ENCODE data around the gene DGUOK. TPM values are rescaled to one million over a fixed set of nuclear protein-coding genes. Genes with fewer than 3 reads are reported as not detected.

The DGUOK gene
- polyA plus RNA-seq, 1 donor (not counting 4 experiments of a cell fraction or from before 2014, with no cell fraction given), result 102 TPM

DNA sequence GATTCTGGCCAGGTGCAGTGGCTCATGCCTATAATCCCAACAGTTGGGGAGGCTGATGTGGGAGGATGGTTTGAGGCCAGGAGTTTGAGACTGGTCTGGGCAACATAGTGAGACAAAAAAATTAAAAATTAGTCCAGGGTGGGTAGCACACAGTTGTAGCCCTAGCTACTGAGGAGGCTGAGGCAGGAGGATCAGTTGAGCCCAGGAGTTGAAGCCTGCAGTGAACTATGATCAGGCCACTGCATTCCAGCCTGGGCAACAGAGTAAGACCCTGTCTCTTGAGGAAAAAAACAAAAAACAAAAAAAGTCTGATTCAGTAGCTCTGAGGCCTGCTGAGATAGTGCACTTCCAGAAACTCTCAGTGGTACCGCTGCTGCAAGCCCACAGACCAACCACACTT, 50.1 kb downstream of the DGUOK start:
- peaks cover 2% of the 10 kb centered on the region for H3K79me2 ChIP-seq (ENCODE audit: control insufficient read depth, insufficient read depth, low read length)
- H3K27ac ChIP-seq (ENCODE audit: control insufficient read depth, insufficient read depth, low read length), result no peak overlapping the region
- TF ChIP-seq, protein P1, sequence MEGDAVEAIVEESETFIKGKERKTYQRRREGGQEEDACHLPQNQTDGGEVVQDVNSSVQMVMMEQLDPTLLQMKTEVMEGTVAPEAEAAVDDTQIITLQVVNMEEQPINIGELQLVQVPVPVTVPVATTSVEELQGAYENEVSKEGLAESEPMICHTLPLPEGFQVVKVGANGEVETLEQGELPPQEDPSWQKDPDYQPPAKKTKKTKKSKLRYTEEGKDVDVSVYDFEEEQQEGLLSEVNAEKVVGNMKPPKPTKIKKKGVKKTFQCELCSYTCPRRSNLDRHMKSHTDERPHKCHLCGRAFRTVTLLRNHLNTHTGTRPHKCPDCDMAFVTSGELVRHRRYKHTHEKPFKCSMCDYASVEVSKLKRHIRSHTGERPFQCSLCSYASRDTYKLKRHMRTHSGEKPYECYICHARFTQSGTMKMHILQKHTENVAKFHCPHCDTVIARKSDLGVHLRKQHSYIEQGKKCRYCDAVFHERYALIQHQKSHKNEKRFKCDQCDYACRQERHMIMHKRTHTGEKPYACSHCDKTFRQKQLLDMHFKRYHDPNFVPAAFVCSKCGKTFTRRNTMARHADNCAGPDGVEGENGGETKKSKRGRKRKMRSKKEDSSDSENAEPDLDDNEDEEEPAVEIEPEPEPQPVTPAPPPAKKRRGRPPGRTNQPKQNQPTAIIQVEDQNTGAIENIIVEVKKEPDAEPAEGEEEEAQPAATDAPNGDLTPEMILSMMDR (optimal IDR thresholded peaks at IDR 0.05 in 1 of 3, IDR thresholded peaks at IDR 0.05 in 1 of 3, conservative IDR thresholded peaks at IDR 0.05 in 1 of 3; ENCODE audit: extremely low read depth in 1 of 3, insufficient read depth in 2 of 3, low read length in 3 of 3), result no peak
- no peak for TF ChIP-seq EZH2 (IDR thresholded peaks at IDR 0.05; ENCODE audit: low read length)
- H3K27me3 ChIP-seq (ENCODE audit: control insufficient read depth, extremely low read depth, insufficient read depth, low read length), result no peaks in the 10 kb centered on the region
- no peak overlapping the region for H3K4me3 ChIP-seq (ENCODE audit: control insufficient read depth in 2 of 3, extremely low read depth in 1 of 3, insufficient read depth in 2 of 3, low read depth in 1 of 3, low read length in 3 of 3)
- H3K9me1 ChIP-seq (ENCODE audit: control insufficient read depth, extremely low read depth, insufficient read depth, low read length), result peaks cover under 1% of the 10 kb centered on the region
- DNase-seq (ENCODE audit: low read depth, low spot score) (no peak), FAIRE-seq (no peak)
- H4K20me1 ChIP-seq (ENCODE audit: control insufficient read depth, extremely low read depth, insufficient read depth, low read length), result no peaks in the 10 kb centered on the region
- no peak overlapping the region for H3K9ac ChIP-seq (ENCODE audit: control insufficient read depth, extremely low read depth, insufficient read depth, low read length)
- dilution Hi-C loops (cut with MboI; ENCODE audit: extremely low pct_ligation_motif_present, low sequenced_read_pairs), result no loop called here
- H3K4me2 ChIP-seq (ENCODE audit: control insufficient read depth, extremely low read depth, insufficient read depth, low read depth, low read length), result no peak overlapping the region
- H3K9me3 ChIP-seq (ENCODE audit: control insufficient read depth, low read depth, low read length), result no peaks in the 10 kb centered on the region
- peaks cover 25% of the 10 kb centered on the region for H3K4me1 ChIP-seq (ENCODE audit: control insufficient read depth, extremely low read depth, insufficient read depth, low read length)
- H2AFZ ChIP-seq (ENCODE audit: control insufficient read depth, low read length), result no peak overlapping the region
- no peaks in the 10 kb centered on the region for H3K36me3 ChIP-seq (ENCODE audit: control insufficient read depth in 2 of 2, extremely low read depth in 1 of 2, insufficient read depth in 2 of 2, low read length in 2 of 2)

DNA sequence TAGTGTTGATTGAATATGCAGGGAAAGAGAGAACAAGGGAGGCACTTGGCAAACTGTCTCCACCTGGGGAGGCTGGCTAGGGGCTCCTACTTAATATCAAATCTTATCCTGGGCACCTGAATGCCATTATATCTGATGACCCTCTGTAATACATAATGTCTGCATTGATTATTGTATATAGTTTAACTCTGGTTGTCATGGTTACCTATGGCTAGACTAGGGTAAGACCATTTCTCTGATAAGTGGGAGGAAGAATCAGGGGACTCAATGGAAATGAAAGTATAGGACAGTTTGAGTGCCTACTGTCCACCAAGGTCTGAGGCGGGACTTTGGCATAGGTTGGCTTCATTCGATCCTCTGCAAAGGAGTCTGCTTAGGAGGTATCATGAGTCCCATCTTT, 50.8 kb downstream of the DGUOK start:
- FAIRE-seq, result no peak
- peaks cover 4% of the 10 kb centered on the region for H3K9me1 ChIP-seq (ENCODE audit: control insufficient read depth, extremely low read depth, insufficient read depth, low read length)
- no peak overlapping the region for H2AFZ ChIP-seq (ENCODE audit: control insufficient read depth, low read length)
- dilution Hi-C loops (cut with MboI; ENCODE audit: extremely low pct_ligation_motif_present, low sequenced_read_pairs), result no loop called here
- H3K79me2 ChIP-seq (ENCODE audit: control insufficient read depth, insufficient read depth, low read length), result peaks cover 2% of the 10 kb centered on the region
- H3K9me3 ChIP-seq (ENCODE audit: control insufficient read depth, low read depth, low read length), result no peaks in the 10 kb centered on the region
- no peaks in the 10 kb centered on the region for H3K27me3 ChIP-seq (ENCODE audit: control insufficient read depth, extremely low read depth, insufficient read depth, low read length)
- no peaks in the 10 kb centered on the region for H4K20me1 ChIP-seq (ENCODE audit: control insufficient read depth, extremely low read depth, insufficient read depth, low read length)
- peaks cover 31% of the 10 kb centered on the region for H3K4me1 ChIP-seq (ENCODE audit: control insufficient read depth, extremely low read depth, insufficient read depth, low read length)
- TF ChIP-seq, protein P1 (optimal IDR thresholded peaks at IDR 0.05 in 1 of 3, IDR thresholded peaks at IDR 0.05 in 1 of 3, conservative IDR thresholded peaks at IDR 0.05 in 1 of 3; ENCODE audit: extremely low read depth in 1 of 3, insufficient read depth in 2 of 3, low read length in 3 of 3), result no peak
- TF ChIP-seq EZH2 (IDR thresholded peaks at IDR 0.05; ENCODE audit: low read length), result no peak
- H3K4me3 ChIP-seq (ENCODE audit: control insufficient read depth in 2 of 3, extremely low read depth in 1 of 3, insufficient read depth in 2 of 3, low read depth in 1 of 3, low read length in 3 of 3), result no peak overlapping the region
- H3K9ac ChIP-seq (ENCODE audit: control insufficient read depth, extremely low read depth, insufficient read depth, low read length), result no peak overlapping the region
- DNase-seq (ENCODE audit: low read depth, low spot score), result no peak
- no peaks in the 10 kb centered on the region for H3K36me3 ChIP-seq (ENCODE audit: control insufficient read depth in 2 of 2, extremely low read depth in 1 of 2, insufficient read depth in 2 of 2, low read length in 2 of 2)
- H3K4me2 ChIP-seq (ENCODE audit: control insufficient read depth, extremely low read depth, insufficient read depth, low read depth, low read length), result no peak overlapping the region
- no peak overlapping the region for H3K27ac ChIP-seq (ENCODE audit: control insufficient read depth, insufficient read depth, low read length)
